Spleen (tissue), 7 donors: ENCODE measurements around the gene LTF.

Experiments used
- CTCF ChIP-seq, 11 experiments: fragments of 200-600 bp in 7 of 11; fragments of 450-650 bp in 4 of 11; sonication (generic) in 4 of 11; IDR thresholded peaks in 8 of 11; conservative IDR thresholded peaks in 3 of 11; 1 replicate in 7 of 11; 2 replicates in 4 of 11; pipeline versions ENCODE4 v1.4.0 to v1.8.0; 2016 to 2021; ENCODE audit warnings: antibody characterized with exemption in 11 of 11, inconsistent platforms in 4 of 11, mild to moderate bottlenecking in 1 of 11
- POLR2A ChIP-seq, 3 donors: fragments of 450-650 bp; IDR thresholded peaks; one replicate each; pipeline ENCODE4 v1.5.1; 2017; ENCODE audit warnings: antibody characterized with exemption in 3 of 3, mild to moderate bottlenecking in 1 of 3
- donor health status: DM: no; HTN: no; CAD: no; lungs with moderate emphysema.
- donor health status: DM: no; HTN: no; CAD: no.
- donor health status: DM: no; HTN: no; CAD: no.

GRCh38 chr3:46454209-46454595 is 10.5 kb downstream of the LTF start:
- no peak for TF ChIP-seq CTCF (IDR thresholded peaks at IDR 0.05 in 8 of 11, conservative IDR thresholded peaks at IDR 0.05 in 3 of 11)
- no peak for TF ChIP-seq POLR2A (IDR thresholded peaks at IDR 0.05)
